Loucy (cell line): ENCODE measurements around the gene COMMD7.

Experiments
- EZH2phosphoT487 ChIP-seq: fragments of 200-600 bp; IDR thresholded peaks from 2 replicates; pipeline ENCODE4 v1.6.1; 2018; ENCODE audit warnings: antibody characterized with exemption, mild to moderate bottlenecking, moderate library complexity, borderline replicate concordance
- TF ChIP-seq, protein P1 (sequence below): fragments of 200-600 bp; sonication (generic); conservative IDR thresholded peaks from 2 replicates; pipeline ENCODE4 v1.5.1; 2014; ENCODE audit warnings: mild to moderate bottlenecking, antibody characterized with exemption, low read length

DNA sequence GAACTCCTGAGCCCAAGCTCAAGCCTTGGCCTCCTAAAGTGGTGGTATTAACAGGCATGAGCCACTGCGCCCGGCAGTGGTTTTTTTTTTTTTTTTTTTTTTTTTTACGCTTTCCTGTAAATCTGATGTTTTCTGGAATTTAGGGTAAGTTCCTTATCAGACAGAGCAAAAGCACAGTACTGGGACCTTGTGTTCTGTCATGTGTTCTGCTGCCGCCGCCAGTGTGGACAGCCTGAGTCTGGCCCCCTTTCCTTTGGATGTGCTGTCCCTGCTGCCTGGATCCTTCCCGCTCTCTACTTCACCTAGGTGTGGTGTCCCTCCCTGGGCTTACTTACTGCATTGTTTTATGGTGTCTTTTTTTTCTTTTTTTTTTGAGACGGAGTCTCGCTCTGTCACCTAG, 30.6 kb upstream of the COMMD7 start:
- TF ChIP-seq, protein P1, sequence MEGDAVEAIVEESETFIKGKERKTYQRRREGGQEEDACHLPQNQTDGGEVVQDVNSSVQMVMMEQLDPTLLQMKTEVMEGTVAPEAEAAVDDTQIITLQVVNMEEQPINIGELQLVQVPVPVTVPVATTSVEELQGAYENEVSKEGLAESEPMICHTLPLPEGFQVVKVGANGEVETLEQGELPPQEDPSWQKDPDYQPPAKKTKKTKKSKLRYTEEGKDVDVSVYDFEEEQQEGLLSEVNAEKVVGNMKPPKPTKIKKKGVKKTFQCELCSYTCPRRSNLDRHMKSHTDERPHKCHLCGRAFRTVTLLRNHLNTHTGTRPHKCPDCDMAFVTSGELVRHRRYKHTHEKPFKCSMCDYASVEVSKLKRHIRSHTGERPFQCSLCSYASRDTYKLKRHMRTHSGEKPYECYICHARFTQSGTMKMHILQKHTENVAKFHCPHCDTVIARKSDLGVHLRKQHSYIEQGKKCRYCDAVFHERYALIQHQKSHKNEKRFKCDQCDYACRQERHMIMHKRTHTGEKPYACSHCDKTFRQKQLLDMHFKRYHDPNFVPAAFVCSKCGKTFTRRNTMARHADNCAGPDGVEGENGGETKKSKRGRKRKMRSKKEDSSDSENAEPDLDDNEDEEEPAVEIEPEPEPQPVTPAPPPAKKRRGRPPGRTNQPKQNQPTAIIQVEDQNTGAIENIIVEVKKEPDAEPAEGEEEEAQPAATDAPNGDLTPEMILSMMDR, result no peak
- no peak for TF ChIP-seq EZH2phosphoT487
